ENCODE measurements around the gene SAXO1.

The SAXO1 gene

GRCh38 chr9:18888290-18888689 is 144.7 kb downstream of the SAXO1 start:
- DNase-seq (ENCODE audit: low read depth in 1 of 2, low spot score in 1 of 2), result no peak

DNA sequence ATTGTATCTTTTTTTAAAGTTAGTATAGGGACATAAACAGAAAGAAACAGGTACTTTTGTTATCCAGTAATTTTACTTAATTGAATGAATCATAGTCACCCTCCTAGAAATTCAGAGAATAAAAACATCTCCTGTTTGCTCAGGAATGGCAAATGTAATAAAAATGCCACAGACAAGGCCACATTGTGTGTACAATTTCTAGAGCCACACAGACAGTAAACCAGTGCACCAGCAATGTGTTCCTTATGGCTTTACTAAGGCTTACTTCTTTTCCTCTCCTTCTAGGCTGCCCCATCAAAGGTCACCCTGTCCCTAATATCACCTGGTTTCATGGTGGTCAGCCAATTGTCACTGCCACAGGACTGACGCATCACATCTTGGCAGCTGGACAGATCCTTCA is 145.5 kb downstream of the SAXO1 start:
- DNase-seq (ENCODE audit: low read depth in 1 of 2, low spot score in 1 of 2), result no peak

DNA sequence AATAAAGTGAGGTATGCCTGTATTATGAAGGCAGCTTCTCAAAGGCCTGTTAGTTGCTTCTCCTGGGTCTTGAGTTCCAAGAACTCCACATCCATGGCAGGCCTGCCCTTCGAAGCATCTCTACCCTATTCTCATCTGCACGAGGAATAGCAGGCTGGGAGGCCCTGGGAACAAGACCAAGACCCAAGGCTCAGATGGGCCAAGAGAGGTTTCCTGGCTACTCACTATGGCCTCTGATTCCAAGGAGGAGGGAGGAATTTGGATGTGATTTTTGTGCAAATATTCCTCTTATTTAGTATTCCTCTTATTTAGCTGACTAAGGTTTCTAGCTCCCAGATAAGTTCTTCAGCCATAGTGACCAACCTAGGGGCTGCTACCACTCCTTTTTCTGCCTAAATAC is 151.3 kb downstream of the SAXO1 start:
- DNase-seq (ENCODE audit: low read depth in 1 of 2, low spot score in 1 of 2), result no peak

- no peak for DNase-seq (ENCODE audit: low read depth in 1 of 2, low spot score in 1 of 2)
Observed at GRCh38 chr9:18877984-18878383, 155.0 kb downstream of the SAXO1 start.

Measured in stimulated activated CD4-positive, alpha-beta T cell treated with anti-CD3 and anti-CD28 coated beads, Interleukin-15, amount 100 ng/mL, for 1 hour (primary cell).